Measurements from ENCODE around the gene PARVA.
"Not testable (repeated sequence)": the region's sequence is repeated elsewhere in the genome, so short reads cannot be mapped to it uniquely, and the experiment has no call there.

- not testable (repeated sequence) for TF ChIP-seq MAFK (IDR thresholded peaks at IDR 0.05; ENCODE audit: low read depth, low read length); KDM1A (IDR thresholded peaks at IDR 0.05; ENCODE audit: borderline replicate concordance, low read length); CTCF (IDR thresholded peaks at IDR 0.05; ENCODE audit: control extremely low read depth in 1 of 3, insufficient read depth in 1 of 3, low read depth in 1 of 3, low read length in 3 of 3); EP300 (IDR thresholded peaks at IDR 0.05; ENCODE audit: borderline replicate concordance in 1 of 2, low read depth in 2 of 2, low read length in 2 of 2); JUN (IDR thresholded peaks at IDR 0.05; ENCODE audit: low read depth, low read length); HDAC2 (IDR thresholded peaks at IDR 0.05; ENCODE audit: borderline replicate concordance in 1 of 2, low read depth in 2 of 2, low read length in 2 of 2); USF2 (IDR thresholded peaks at IDR 0.05; ENCODE audit: low read length); RAD21 (IDR thresholded peaks at IDR 0.05 in 1 of 2, conservative IDR thresholded peaks at IDR 0.05 in 1 of 2; ENCODE audit: low read depth in 2 of 2, low read length in 2 of 2)
These were observed 10.3 kb upstream of the PARVA start for GRCh38 chr11:12367057-12367456.

All from H1 (cell line).